Tibial nerve (tissue), 4 donors: ENCODE data around the gene LCN9.

ENCODE experiments used
- CTCF ChIP-seq, 5 experiments: fragments of 200-600 bp in 3 of 5; fragments of 450-650 bp in 2 of 5; sonication (generic) in 3 of 5; IDR thresholded peaks; one replicate each; pipeline ENCODE4 v1.5.1; 2016 to 2019; ENCODE audit warnings: antibody characterized with exemption in 5 of 5, mild to moderate bottlenecking in 3 of 5, moderate library complexity in 2 of 5
- EP300 ChIP-seq, 2 donors: sonication (generic); formaldehyde crosslinking; IDR thresholded peaks; one replicate each; pipeline ENCODE4 v1.6.1; 2017; ENCODE audit warnings: antibody characterized with exemption in 2 of 2, mild to moderate bottlenecking in 1 of 2
- POLR2A ChIP-seq, 2 donors: fragments of 450-650 bp; IDR thresholded peaks; one replicate each; pipeline ENCODE4 v1.6.1; 2017; ENCODE audit warnings: antibody characterized with exemption in 2 of 2, mild to moderate bottlenecking in 2 of 2, moderate library complexity in 2 of 2

DNA sequence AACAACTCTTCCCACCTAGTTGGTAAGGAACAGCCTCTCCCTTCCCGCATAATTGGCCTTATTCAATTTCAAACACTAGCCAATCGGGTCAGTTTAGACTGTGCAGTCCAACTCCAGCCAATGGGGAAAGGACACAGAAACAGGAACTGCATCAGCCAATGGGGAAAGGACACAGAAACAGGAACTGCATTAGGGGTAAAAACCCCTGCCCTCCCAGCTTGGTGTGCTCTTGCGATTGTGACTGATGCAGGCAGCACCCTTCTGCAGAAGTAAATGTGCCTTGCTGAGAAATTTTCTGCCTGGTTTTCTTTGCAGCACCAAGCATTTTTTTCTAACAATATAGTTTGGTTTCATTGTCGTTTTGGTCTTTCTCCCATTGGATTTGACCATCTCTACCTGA is 15.2 kb upstream of the LCN9 start:
- TF ChIP-seq CTCF (IDR thresholded peaks at IDR 0.05) (no peak), POLR2A (IDR thresholded peaks at IDR 0.05) (no peak), EP300 (IDR thresholded peaks at IDR 0.05) (no peak)
